CD14-positive monocyte (primary cell): Measurements from ENCODE around the gene SEC23A. TPM values are rescaled to one million over a fixed set of nuclear protein-coding genes. Genes with fewer than 3 reads are reported as not detected.

Source experiments
- DNase-seq, 3 donors: peaks; one replicate each; pipeline ENCODE4 v3.0.0-alpha.2; 2011 to 2022
- H2AFZ ChIP-seq: 2 replicates; pipeline ENCODE4 v1.6.0; 2012; ENCODE audit warnings: mild to moderate bottlenecking, low read depth, low read length, inconsistent platforms; ENCODE audit not compliant: insufficient read depth, poor library complexity, severe bottlenecking
- H3K27ac ChIP-seq, 2 donors: 1 replicate in 1 of 2; 2 replicates in 1 of 2; pipeline ENCODE4 v1.5.1; 2012 to 2013; ENCODE audit warnings: low read length in 2 of 2, control low read depth in 1 of 2, inconsistent platforms in 1 of 2, low read depth in 1 of 2, mild to moderate bottlenecking in 1 of 2
- H3K27me3 ChIP-seq, 2 donors: one replicate each; pipeline versions ENCODE4 v1.6.0 to v1.6.1; 2011 to 2013; ENCODE audit warnings: low read length in 2 of 2; ENCODE audit not compliant: control insufficient read depth in 2 of 2, insufficient read depth in 2 of 2
- H3K36me3 ChIP-seq, 2 donors: replicated peaks in 1 of 2; 1 replicate in 1 of 2; 2 replicates in 1 of 2; pipeline versions ENCODE4 v1.5.1 to v1.6.1; 2012 to 2013; ENCODE audit warnings: low read length in 2 of 2, control low read depth in 1 of 2, inconsistent platforms in 1 of 2, mild to moderate bottlenecking in 1 of 2; ENCODE audit not compliant: insufficient read depth in 2 of 2, control insufficient read depth in 1 of 2
- H3K4me1 ChIP-seq, 2 donors: 1 replicate in 1 of 2; 2 replicates in 1 of 2; pipeline versions ENCODE4 v1.5.1 to v1.6.1; 2012 to 2013; ENCODE audit warnings: low read length in 2 of 2, control low read depth in 1 of 2, inconsistent platforms in 1 of 2, mild to moderate bottlenecking in 1 of 2, moderate library complexity in 1 of 2; ENCODE audit not compliant: insufficient read depth in 2 of 2, control insufficient read depth in 1 of 2
- H3K4me2 ChIP-seq: replicated peaks from 2 replicates; pipeline ENCODE3; 2012; ENCODE audit warnings: low read length, moderate library complexity, mild to moderate bottlenecking; ENCODE audit not compliant: poor library complexity, severe bottlenecking; ENCODE audit errors: extremely low read depth
- H3K4me3 ChIP-seq, 3 experiments: fragments of 200-600 bp in 1 of 3; sonication (generic) in 1 of 3; replicated peaks in 1 of 3; 1 replicate in 2 of 3; 2 replicates in 1 of 3; pipeline ENCODE4 v1.5.1; 2011 to 2013; ENCODE audit warnings: low read length in 3 of 3, mild to moderate bottlenecking in 3 of 3, control low read depth in 2 of 3, low read depth in 2 of 3, inconsistent platforms in 1 of 3, moderate library complexity in 1 of 3
- H3K79me2 ChIP-seq: 2 replicates; pipeline ENCODE4 v1.6.0; 2012; ENCODE audit warnings: mild to moderate bottlenecking, control low read depth, inconsistent platforms, low read length, moderate library complexity; ENCODE audit not compliant: insufficient read depth
- H3K9ac ChIP-seq: 2 replicates; pipeline ENCODE4 v1.6.0; 2017; ENCODE audit warnings: low read length, mild to moderate bottlenecking; ENCODE audit not compliant: insufficient read depth, poor library complexity, severe bottlenecking
- H3K9me3 ChIP-seq, 2 donors: replicated peaks in 1 of 2; 1 replicate in 1 of 2; 2 replicates in 1 of 2; pipeline versions ENCODE4 v1.5.1 to v1.6.1; 2012 to 2013; ENCODE audit warnings: low read length in 2 of 2, control low read depth in 1 of 2; ENCODE audit not compliant: control insufficient read depth in 1 of 2, insufficient read depth in 1 of 2
- H4K20me1 ChIP-seq: 2 replicates; pipeline ENCODE4 v1.6.0; 2012; ENCODE audit warnings: mild to moderate bottlenecking, low read length, control low read depth, moderate library complexity; ENCODE audit not compliant: insufficient read depth
- H3K27ac Mint-ChIP-seq, 7 donors: one replicate each; pipeline ENCODE4 v1.8.0; 2020; ENCODE audit warnings: mild to moderate bottlenecking in 7 of 7, mixed read lengths in 7 of 7, moderate library complexity in 6 of 7, inconsistent platforms in 2 of 7
- H3K27me3 Mint-ChIP-seq, 3 donors: one replicate each; pipeline ENCODE4 v1.8.0; 2021 to 2022; ENCODE audit warnings: low read depth in 3 of 3, mild to moderate bottlenecking in 3 of 3, mixed read lengths in 3 of 3, moderate library complexity in 3 of 3, inconsistent platforms in 1 of 3
- H3K36me3 Mint-ChIP-seq, 2 donors: one replicate each; pipeline ENCODE4 v1.8.0; 2020; ENCODE audit warnings: mixed read lengths in 2 of 2, inconsistent platforms in 1 of 2, mild to moderate bottlenecking in 1 of 2
- H3K4me1 Mint-ChIP-seq: one replicate; pipeline ENCODE4 v1.8.0; 2020; ENCODE audit warnings: mild to moderate bottlenecking, mixed read lengths
- H3K4me3 Mint-ChIP-seq, 2 donors: one replicate each; pipeline ENCODE4 v1.8.0; 2020; ENCODE audit warnings: mild to moderate bottlenecking in 2 of 2, mixed read lengths in 2 of 2, moderate library complexity in 1 of 2
- H3K9me3 Mint-ChIP-seq, 7 donors: one replicate each; pipeline ENCODE4 v1.8.0; 2020 to 2022; ENCODE audit warnings: mixed read lengths in 7 of 7, mild to moderate bottlenecking in 6 of 7, moderate library complexity in 6 of 7, inconsistent platforms in 2 of 7
- CTCF ChIP-seq: fragments of 200-600 bp; IDR thresholded peaks from one replicate; pipeline ENCODE4 v1.8.0; 2022; ENCODE audit warnings: antibody characterized with exemption, mild to moderate bottlenecking
- WGBS: methylation state at CpG from one replicate; pipeline ENCODE4 v1.1.5; 2013; ENCODE audit warnings: missing lambda C conversion rate; ENCODE audit not compliant: insufficient coverage; 5-methylcytosine and 5-hydroxymethylcytosine counted together
- intact Hi-C, 2 donors: fragments of 100-400 bp; cut with micrococcal nuclease; formaldehyde crosslinking; loops; one replicate each; pipeline versions ENCODE4 v1.15.0 to v1.15.1; 2023
- polyA plus RNA-seq, 3 donors: library from polyadenylated mRNA; depleted of rRNA in 1 of 3; unstranded in 2 of 3; stranded (reverse) in 1 of 3; fragments of 300-500 nt in 2 of 3; fragments of >200 nt in 1 of 3; fragmentation: Illumina TruSeq in 2 of 3; gene quantifications; 1 replicate in 2 of 3; 2 replicates in 1 of 3; pipeline ENCODE4 v1.2.3, GENCODE V29; 2012 to 2021

SEC23A gene
- polyA plus RNA-seq, 3 donors = 13.8 to 37.3 (median 36.4) TPM

- Histone ChIP-seq H2AFZ (no peak overlapping the region), H3K4me1 (no peaks in the 10 kb centered on the region), H3K27ac (no peak overlapping the region), H3K4me3 (no peak overlapping the region), H3K9me3 (no peaks in the 10 kb centered on the region), H3K9ac (no peak overlapping the region), H3K79me2 (no peaks in the 10 kb centered on the region), H3K27me3 (no peaks in the 10 kb centered on the region), H3K36me3 (peaks cover 81 to 100% of the 10 kb centered on the region in 2 donors), H3K4me2 (no peak overlapping the region), H4K20me1 (no peaks in the 10 kb centered on the region)
- no peaks in the 10 kb centered on the region for H3K4me1 Mint-ChIP-seq
- no peaks in the 10 kb centered on the region for H3K27me3 Mint-ChIP-seq
- H3K4me3 Mint-ChIP-seq = no peak overlapping the region
- no peak for DNase-seq
- TF ChIP-seq CTCF = no peak
- H3K9me3 Mint-ChIP-seq = peaks cover 0 to 1% (median 0%) of the 10 kb centered on the region in 7 donors
- H3K36me3 Mint-ChIP-seq = peaks cover 37 to 47% of the 10 kb centered on the region in 2 donors
- H3K27ac Mint-ChIP-seq = peak overlapping the region in 1 of 7 donors; percentile 27
- intact Hi-C loops = no loop called here
These were observed 67.7 kb downstream of the SEC23A start for GRCh38 chr14:39035336-39035735.

- H3K4me2 ChIP-seq = no peak overlapping the region
- H3K9me3 ChIP-seq = no peaks in the 10 kb centered on the region
- H3K27ac Mint-ChIP-seq = no peak overlapping the region
- TF ChIP-seq CTCF = no peak
- no peak overlapping the region for H3K4me3 Mint-ChIP-seq
- H3K27me3 ChIP-seq = no peaks in the 10 kb centered on the region
- no peak overlapping the region for H3K4me3 ChIP-seq
- H3K9ac ChIP-seq = no peak overlapping the region
- H3K9me3 Mint-ChIP-seq = peaks cover 0 to 1% (median 0%) of the 10 kb centered on the region in 7 donors
- no peaks in the 10 kb centered on the region for H3K4me1 Mint-ChIP-seq
- H3K27ac ChIP-seq = no peak overlapping the region
- peaks cover 81 to 100% of the 10 kb centered on the region in 2 donors for H3K36me3 ChIP-seq
- no peak overlapping the region for H2AFZ ChIP-seq
- H3K36me3 Mint-ChIP-seq = peaks cover 42 to 51% of the 10 kb centered on the region in 2 donors
- H4K20me1 ChIP-seq = no peaks in the 10 kb centered on the region
- no peak for DNase-seq
- no peaks in the 10 kb centered on the region for H3K79me2 ChIP-seq
- intact Hi-C loops = no loop called here
- H3K4me1 ChIP-seq = no peaks in the 10 kb centered on the region
- no CpG with 5 or more reads among the region's 3 CpGs for WGBS
- no peaks in the 10 kb centered on the region for H3K27me3 Mint-ChIP-seq
These were observed 68.3 kb downstream of the SEC23A start for GRCh38 chr14:39034481-39035296.
